ENCODE measurements around the gene CDK14.

DNA sequence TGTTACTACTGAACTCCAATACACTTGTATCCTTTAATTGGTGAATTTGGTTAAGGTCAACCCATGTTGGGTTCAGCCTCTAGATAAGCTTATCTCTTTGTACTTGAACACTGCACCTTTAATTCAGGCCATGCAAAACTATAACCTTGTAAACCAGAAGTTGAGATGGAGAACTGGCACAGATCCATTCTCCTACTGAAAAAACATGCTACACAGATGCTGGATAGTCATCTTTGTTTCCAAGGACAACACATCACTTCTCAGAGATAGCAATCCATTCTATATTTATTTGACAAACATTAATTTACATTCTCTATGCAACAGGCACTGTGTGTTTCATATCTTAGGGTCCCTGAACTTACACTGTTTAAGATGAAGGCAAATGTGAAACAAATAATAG, 2.9 kb upstream of the CDK14 start:
- TF ChIP-seq TAF1 (conservative IDR thresholded peaks at IDR 0.05): no peak
- TF ChIP-seq SP1 (IDR thresholded peaks at IDR 0.05): no peak
- no peak for TF ChIP-seq CTCF (IDR thresholded peaks at IDR 0.05; ENCODE audit: low read depth, low read length, missing input control)
- TF ChIP-seq, protein P1, sequence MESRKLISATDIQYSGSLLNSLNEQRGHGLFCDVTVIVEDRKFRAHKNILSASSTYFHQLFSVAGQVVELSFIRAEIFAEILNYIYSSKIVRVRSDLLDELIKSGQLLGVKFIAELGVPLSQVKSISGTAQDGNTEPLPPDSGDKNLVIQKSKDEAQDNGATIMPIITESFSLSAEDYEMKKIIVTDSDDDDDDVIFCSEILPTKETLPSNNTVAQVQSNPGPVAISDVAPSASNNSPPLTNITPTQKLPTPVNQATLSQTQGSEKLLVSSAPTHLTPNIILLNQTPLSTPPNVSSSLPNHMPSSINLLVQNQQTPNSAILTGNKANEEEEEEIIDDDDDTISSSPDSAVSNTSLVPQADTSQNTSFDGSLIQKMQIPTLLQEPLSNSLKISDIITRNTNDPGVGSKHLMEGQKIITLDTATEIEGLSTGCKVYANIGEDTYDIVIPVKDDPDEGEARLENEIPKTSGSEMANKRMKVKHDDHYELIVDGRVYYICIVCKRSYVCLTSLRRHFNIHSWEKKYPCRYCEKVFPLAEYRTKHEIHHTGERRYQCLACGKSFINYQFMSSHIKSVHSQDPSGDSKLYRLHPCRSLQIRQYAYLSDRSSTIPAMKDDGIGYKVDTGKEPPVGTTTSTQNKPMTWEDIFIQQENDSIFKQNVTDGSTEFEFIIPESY (IDR thresholded peaks at IDR 0.05): no peak
- TF ChIP-seq RAD21 (IDR thresholded peaks at IDR 0.05): no peak
